GM21529 (cell line): ENCODE data around the gene CDH7.

ENCODE experiments used
- ATAC-seq: cut with Tn5 transposase; IDR thresholded peaks from one replicate; pipeline ENCODE4 v1.9.1; 2021; ENCODE audit not compliant: unreplicated experiment

Gene CDH7

GRCh38 chr18:65768120-65768778 is 17.4 kb downstream of the CDH7 start:
- ATAC-seq = no peak

GRCh38 chr18:65769652-65770051 is 18.8 kb downstream of the CDH7 start:
- ATAC-seq = no peak

DNA sequence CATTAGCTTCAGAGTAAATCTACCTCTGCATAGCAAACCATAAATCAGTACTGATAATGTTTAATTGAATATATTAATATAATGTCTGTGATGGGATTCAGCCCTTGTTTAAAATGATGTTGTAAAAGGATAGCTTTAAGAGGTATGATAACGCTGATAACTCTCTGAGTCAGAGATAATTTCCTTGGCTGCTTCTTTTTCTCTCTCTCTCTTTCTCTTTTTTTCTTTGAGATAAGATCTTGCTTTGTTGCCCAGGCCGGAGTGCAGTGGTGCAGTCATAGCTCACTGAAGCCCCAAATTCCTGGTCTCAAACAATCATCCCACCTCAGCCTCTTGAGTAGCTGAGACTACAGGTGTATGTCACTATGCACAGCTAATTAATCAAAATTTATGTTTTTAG is 35.7 kb downstream of the CDH7 start:
- ATAC-seq = no peak

GRCh38 chr18:65788373-65788772 is 37.6 kb downstream of the CDH7 start:
- no peak for ATAC-seq

GRCh38 chr18:65790604-65791003 is 39.8 kb downstream of the CDH7 start:
- ATAC-seq = no peak

DNA sequence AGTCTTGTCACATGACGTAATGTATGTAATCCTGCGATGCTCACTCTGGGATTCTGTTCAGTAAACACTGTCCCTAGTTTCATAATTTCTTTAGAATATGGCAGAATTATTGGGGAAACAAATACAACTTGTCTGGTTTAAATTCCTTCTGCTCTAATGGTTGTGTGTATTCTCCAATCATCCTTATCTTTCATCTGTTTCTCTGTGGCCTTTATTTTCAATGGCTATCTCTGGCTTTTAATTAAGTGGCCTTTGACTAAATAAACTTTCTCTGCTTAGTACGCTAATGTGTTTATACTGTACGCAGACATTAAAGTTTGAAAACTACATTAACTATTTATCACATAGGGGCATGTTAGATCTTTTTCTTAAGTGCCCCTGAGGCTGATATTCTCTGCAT is 40.9 kb downstream of the CDH7 start:
- ATAC-seq = no peak

GRCh38 chr18:65792456-65793074 is 41.8 kb downstream of the CDH7 start:
- no peak for ATAC-seq

DNA sequence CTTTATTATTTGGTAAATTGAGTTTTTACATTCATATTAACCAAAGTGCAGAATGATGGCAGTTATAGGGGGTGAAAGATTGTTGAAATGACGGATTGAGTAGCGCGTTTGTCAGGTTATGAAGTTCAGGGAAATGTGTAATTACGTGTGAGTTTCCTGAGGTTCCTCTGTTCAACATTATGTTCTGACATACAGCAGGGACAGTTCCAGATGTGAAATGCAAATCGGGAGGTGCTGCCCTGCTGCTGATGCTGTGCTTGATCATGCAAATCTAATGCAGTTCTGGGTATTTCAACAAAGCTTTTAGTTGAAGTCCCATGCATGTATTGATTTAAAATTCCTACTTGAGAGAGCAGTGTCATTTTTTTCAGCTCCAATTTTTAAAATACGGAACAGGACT is 57.9 kb downstream of the CDH7 start:
- ATAC-seq = no peak

DNA sequence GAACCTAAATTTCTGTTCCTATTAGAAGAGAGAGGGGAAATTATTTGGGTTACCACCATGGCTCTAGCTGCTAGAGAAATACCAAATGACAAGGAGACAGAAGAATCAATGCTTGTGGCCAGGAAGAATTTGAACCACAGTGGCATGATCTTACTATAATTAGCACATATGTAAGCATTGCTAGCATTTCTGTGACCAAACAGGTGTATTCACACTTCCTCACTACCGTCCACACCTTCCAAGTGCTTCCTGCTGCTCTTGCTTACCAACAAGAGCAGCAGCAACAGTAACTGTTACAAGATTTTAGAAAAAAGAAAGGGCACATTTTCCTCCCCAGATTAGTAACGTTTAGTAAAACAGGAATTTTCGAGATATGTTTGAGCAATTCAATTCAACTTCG is 60.5 kb downstream of the CDH7 start:
- no peak for ATAC-seq

DNA sequence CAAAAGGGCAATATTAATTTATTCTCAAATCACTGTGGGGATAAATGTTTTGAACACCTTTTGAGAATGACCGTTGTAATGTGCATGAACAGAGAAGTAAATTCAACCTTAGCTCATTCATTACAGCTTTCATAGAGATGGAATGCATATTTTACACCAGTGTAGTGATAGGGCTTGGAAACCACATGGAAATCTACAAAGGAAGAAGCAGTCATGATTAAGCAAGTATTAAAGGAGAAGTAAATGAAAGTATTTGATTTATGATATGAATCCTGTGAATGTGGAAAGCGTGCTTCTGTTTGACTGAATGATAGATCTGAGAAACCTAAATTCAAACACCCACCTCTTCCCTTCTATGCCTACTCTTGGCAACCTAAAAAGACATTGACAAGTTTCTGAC is 64.7 kb downstream of the CDH7 start:
- no peak for ATAC-seq

GRCh38 chr18:65817178-65817577 is 66.4 kb downstream of the CDH7 start:
- ATAC-seq = no peak

- no peak for ATAC-seq
These were observed 71.1 kb downstream of the CDH7 start for GRCh38 chr18:65821911-65822310.

GRCh38 chr18:65822826-65823225 is 72.0 kb downstream of the CDH7 start:
- ATAC-seq = no peak

GRCh38 chr18:65827444-65827843 is 76.6 kb downstream of the CDH7 start:
- ATAC-seq = no peak

GRCh38 chr18:65835881-65836280 is 85.1 kb downstream of the CDH7 start:
- no peak for ATAC-seq

DNA sequence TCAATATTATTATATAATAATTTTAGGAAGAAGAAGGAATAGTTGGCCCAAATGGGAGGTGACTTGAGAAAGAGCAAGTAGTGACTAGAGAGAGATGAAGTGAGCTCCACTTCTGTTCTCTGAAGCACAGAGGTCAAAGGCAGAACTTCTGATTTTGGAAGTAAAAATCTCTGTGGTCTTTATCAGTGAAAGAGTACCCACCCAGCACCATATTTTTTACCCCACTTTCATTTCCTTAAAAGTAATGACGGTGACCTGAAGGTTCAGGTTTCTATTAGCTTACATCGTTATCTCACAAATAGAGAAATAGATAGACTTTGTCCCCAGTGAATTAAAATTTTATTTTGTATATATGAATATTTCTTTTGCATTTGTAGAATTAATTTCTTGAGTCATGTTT is 95.3 kb downstream of the CDH7 start:
- ATAC-seq = no peak

GRCh38 chr18:65852273-65852672 is 101.5 kb downstream of the CDH7 start:
- ATAC-seq = no peak

DNA sequence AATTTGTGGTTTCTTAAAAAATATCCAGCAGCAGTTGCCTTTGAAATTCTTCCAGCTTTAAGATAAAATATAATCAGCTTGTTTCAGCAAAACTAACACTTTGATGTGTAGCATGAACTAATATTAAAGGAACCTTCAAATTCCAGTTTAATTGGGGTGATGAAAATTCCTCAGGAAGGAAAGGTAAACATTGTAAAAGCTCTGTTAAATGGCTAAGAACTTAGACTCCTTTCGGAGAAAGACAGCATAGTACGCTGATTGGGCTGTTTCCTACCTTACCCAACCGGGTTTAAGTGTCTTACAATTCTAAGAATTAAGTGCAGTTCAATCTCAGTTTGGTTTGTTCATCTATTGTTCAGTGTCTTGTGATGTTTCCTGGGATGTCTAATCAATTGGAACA is 108.3 kb downstream of the CDH7 start:
- no peak for ATAC-seq

DNA sequence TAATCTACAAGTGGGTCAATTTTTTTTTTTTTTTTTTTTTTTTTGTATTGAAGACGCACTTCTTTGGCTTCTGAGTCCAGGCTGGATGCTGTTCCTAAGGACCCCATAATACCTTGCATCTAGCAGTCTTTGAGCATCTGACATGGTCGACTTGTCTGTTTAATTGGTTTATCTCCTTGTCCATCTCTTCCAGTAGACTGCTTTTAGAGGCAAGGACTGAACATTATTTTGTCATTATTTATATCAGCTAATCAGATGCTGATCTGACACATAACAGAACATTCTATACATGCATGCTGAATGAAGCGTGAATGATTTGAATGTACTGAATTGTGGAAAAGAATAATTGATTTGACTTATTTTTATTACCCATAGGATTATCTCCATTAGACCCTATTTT is 118.7 kb downstream of the CDH7 start:
- no peak for ATAC-seq

DNA sequence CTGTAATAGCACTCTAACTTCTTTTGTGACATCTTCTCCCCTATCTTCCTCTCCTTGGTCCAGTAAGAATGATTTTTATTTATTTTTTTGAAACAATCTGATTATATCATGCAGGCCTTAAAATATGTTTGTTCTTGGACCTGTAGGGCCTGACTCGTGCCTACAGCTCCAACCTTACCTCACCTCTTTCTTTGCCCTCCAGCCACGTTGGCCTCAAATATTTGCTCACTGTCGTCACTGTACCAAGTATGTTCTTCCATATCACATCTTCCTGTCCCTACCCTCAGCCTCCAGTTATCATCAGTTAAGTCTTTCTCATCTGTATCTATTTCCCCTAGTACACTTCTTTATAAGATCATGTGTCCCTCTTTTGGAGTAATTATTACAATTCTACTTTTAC is 125.5 kb downstream of the CDH7 start:
- ATAC-seq = no peak

- no peak for ATAC-seq
These were observed 146.5 kb downstream of the CDH7 start for GRCh38 chr18:65897292-65897691.

GRCh38 chr18:65901522-65901921 is 150.7 kb downstream of the CDH7 start:
- ATAC-seq = no peak

DNA sequence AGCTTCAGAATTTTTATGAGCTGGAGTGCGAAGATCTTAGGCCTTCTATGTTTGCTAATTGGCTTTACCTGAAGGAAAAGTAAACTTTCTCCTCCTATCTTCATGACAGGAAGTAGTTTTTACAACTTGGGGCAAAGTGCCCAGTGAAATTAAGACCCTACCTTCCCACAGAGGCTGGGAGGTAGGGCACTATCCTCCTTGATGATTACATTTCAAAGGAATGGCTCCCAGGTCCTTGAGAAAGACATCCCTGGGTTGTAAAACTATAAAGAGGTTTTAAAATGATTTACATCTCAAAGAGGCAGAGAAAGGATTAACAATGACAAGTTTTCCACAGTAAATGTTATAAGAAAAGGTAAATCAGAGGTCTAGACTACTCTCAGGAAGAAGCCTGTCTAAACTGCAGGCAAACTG is 155.8 kb downstream of the CDH7 start:
- ATAC-seq = no peak
